ENCODE measurements around the gene CLSTN1.
"Not testable (repeated sequence)": the region's sequence is repeated elsewhere in the genome, so short reads cannot be mapped to it uniquely, and the experiment has no call there.

Gene CLSTN1

DNA sequence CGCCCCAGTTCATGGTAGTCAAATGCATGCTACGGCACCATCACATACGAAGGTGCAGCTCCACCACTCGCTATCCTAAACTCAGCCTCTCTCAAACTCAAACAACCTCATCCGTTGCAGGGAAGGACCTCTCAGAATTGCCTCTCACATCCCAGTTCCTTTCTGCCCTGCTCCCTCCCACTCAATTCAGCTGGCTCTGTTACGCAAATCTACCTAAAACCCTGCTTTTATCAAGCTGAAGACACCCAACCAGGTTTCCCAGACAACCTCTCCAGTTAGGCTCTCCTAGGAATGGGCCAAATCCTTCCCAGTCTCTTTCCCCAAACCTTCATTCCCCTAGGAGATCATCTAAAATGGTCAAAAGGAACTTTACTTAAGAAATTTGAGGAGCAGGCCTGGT lies 62.9 kb downstream of the CLSTN1 start:
- peak in 1 of 2 donors; percentile 13 for DNase-seq

DNA sequence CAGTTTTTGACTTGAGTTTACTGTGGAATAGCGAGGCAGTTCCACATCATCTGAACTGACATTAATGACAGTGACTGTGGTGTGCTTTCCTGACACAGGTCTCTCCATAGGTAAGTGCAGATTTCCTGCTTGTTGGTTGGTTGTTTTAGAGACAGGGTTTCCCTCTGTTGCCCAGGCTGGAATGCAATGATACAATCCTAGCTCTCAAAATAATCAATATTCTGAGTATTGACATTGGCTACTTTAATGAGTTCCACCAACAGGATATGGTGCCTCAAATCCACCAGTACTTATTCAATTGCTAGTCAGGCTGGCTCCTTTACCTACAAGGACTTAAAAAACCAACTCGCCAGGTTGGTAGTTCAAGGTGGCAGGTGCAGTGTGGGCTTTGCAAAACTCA lies 63.8 kb downstream of the CLSTN1 start:
- DNase-seq = no peak

DNA sequence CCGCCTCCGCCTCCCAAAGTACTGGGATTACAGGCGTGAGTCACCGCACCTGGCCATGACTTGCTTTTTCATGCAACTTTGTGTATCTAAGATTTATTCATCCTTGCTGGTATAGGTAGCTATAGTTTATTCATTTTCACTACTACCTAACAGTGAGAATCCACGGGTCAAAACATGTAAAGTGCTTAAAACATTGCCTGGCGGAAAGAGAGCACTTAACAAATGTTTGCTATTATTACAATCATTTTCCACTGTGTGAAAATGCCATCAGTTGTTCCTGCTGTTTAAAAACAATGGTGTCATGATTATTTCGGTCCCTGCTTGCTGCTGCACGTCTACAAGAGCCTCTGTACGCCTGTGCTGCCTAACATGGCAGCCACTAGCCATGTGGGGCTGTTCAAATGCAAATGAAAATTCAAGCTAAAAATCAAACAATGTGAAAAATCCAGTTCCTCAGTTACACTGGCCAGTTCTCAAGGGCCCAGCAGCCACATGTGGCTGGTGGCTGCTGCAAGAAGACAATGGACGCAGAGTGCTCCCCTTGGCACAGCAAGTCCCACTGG lies 65.1 kb downstream of the CLSTN1 start:
- no peak for DNase-seq

DNA sequence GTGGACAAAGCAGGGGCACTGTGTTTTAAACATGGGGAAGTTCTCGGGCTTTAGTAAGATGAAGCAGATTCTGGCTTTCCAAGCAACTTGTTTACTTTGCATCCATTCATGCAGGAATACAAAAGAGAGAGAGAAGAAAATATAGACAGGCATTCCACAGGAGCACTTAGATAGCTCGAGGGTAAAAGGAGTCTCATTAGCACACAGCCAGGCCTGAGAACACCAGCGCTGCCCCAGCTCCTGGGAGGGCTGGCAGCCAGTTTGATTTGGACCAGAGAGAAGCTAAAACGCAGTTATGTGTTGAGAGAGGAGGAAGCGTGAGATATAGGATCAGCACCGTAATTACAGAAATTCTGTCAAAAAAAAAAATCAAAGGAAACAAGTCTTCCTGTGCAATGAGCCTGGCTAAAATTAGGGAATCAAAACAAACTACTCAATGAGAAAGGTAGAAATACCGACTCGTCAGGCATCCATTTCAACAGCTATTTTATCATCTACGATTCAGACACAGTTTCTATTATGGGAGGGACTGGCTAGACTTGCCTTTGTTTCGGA lies 68.2 kb downstream of the CLSTN1 start:
- no peak for DNase-seq

DNA sequence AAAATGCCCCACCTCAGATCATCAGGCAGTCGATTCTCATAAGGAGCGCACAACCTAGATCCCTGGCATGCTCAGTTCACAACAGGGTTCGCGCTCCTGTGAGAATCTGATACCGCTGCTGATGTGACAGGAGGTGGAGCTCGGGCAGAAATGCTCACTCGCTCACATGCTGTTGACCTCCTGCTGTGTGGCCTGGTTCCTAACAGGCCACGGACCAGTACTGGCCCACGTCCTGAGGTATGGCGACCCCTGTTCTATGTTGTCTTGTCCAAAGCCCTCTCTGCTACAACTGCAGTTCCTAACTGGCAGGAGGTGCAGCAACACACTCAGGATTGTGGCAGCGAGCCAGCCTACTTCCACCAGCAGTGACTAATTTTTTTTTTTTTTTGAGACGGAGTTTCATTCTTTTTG lies 70.6 kb downstream of the CLSTN1 start:
- no peak for DNase-seq

DNA sequence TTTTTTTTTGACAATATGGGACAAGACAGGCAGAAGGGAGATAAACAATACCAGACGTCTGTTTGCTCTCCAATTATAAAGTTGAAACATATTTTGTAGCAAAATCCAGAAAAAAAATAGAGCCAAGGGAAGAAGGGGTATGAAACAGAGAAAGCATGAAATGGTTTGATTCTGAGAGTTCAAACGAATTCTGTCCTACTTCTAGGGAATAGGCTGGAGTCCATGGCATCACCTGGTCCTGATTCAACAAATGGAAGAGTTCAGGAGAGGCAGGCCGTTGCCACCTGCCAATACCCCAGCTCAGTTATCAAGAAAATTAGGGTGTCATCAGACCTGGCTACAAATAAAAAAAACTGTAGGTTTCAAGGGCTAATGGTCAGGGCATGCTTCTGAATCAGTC lies 71.8 kb downstream of the CLSTN1 start:
- DNase-seq = no peak

DNA sequence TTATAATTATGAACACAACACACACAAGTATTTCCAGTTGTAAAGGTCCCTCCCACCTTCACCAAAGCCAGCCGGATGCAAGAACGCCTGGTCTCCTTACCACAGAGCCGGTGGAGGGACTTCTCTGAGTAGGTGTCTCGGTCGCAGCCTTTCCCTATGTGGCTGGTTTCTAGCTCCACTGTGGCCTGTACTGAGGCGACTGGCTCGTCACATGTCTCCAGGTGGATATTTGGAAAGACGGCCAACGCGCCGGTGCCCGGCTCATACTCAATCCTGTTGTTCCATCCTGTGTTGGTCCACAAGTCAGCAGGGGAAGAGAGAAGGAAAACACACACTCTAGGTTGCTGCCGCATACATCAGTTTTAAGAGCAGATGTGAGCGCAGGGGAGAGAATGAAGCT lies 74.4 kb downstream of the CLSTN1 start:
- DNase-seq = no peak

DNA sequence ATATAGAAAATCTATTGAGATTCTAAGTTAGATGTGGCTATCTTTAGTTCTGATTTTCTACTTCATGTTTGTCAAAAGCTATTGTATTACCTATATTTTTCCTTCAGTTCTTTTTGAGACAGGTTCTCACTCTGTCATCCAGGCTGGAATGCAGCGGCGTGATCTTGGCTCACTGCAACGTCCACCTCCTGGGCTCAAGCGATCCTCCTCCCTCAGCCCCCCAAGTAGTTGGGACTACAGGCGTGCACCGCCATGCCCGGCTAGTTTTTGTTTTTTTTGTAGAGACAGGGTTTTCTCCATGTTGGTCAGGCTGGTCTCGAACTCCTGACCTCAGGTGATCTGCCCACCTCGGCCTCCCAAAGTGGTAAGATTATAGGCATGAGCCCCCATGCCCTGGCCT lies 75.4 kb downstream of the CLSTN1 start:
- not testable (repeated sequence) for DNase-seq

DNA sequence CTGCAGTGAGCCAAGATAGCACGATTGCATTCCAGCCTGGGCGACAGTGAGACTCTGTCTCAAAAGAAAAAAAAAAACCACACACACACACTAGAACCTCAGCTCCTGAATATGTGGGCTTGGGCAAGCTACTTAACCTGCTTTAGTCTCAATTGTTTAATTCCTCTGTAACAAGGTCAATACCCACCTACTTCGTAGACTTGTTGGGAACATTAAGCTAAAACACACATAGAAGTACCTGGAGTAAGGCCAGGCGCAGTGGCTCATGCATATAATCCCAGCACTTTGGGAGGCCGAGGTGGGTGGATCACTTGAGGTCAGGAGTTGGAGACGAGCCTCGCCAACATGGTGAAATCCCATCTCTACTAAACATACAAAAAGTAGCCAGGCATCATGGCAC lies 77.1 kb downstream of the CLSTN1 start:
- no peak for DNase-seq

DNA sequence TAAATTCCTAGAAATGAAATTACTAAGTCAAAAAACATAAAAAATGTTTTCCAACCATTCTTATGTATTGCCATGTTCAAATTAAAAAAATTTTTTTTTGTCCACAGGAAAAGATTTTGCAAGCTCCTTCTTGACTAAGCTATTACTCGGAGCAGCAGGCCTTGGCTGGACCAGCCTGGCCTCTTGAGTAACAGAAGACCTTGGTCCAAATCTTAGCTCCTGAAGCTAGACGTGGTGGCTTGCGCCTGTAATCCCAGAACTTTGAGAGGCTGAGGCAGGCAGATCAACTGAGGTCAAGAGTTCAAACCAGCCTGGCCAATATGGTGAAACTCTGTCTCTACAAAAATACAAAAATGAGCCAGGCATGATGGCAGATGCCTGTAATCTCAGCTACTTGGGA lies 77.6 kb downstream of the CLSTN1 start:
- DNase-seq = no peak

DNA sequence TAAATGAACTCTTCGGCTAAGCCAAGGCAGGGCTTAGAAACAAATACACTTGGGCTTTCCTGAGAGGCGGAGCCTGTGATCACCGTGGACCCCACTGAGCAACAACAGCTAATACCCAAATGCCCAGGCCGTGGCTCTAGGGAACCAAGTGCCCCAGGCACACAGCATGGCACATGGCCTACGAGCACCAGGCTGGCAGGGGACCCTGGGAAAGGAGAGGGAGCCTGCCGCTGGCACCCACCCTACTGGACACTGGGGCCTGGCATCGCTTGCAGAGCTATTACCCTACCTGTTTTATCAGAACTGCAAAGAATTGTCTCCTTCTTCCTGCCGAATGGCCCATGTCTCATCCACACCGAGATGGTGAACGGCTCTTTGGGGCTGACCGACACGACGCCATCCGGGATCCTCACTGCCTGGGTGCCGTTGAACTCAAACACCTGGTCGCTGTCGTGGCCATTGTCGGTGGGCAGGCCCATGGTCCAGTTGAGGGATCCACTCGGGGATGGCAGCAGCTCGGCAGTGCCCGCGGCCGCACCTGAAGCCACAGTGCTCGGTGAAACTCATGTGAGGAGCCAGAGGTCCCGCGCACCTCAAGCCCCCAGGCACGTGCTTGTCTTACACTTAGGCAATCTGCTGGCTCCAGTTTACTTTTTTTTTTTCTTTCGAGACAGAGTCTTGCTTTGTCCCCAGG lies 79.5 kb downstream of the CLSTN1 start:
- DNase-seq = no peak

DNA sequence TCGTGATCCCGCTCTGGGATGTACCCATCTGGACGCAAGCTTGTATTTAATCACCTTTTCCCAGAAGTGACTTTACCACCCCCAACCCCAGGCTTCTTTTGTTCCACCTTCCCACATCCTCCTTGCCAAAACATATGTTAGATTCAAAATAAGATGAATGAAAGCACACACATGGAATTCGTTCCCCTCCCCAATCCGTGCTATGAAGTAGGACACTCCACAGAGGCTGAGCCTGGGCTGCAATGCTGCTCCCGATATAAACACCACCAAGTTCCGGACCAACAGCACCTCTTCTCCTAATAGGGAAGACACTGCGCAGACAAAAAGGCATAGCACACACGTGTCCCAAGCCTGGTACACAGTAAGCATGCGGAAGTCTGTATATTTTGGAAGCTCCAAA lies 86.1 kb downstream of the CLSTN1 start:
- no peak for DNase-seq

DNA sequence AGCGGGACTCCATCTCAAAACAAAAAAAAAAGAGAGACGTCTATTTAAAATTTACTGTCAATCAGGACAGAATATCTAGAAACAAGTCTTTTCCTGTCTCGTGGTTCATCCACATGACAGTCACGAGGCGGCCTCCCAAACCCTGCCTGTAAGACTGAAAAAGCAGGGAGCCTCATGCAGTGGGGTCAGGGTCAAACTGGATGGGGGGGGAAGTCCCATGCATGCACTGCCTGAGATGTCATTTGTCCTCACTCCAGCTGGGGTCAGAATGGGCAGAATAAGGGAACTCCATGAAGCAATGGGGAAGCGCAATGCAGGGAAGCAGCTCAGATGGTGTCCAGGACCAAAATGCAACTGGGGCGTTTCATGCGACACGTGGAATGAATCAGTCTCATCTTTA lies 86.7 kb downstream of the CLSTN1 start:
- peak; percentile 59 to 77 for DNase-seq

DNA sequence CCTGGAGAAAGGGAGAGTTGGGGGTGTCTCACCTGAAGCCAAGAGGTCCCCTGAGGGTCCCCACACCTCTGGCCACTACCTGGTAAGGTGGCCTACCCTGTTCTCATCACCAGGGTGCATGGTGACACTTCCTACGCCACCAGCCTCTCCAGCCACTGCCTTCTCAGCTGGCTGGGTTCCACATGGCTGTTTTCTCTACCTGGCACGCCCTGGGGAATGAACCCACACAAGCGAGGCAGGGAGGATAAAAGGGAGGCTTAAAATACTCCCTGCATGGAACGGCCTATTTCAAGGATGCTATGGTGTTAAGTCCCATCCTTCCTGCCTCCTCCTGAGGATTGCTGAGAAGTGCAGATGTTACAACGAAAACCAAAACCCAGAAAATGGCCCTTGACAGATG lies 87.5 kb downstream of the CLSTN1 start:
- DNase-seq = no peak

DNA sequence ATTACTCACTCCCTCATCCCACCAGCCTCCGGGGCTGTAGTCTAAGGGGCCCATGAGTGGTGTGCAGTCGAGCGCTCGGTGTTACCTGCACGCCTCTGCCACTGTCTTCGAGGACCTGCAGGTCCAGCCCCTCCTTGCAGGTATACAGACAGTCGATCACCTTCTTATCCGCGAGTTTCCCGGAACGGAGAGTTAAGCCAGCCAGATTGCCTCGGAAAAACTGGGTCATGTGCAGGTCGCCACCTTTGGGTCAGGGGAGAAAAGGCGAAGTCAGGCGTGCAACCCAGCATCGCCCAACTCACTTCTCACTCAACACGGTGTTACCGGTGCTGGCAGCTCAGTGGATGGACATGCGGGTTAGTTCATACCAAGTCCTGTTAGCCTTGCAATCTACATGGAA lies 88.0 kb downstream of the CLSTN1 start:
- DNase-seq = no peak

DNA sequence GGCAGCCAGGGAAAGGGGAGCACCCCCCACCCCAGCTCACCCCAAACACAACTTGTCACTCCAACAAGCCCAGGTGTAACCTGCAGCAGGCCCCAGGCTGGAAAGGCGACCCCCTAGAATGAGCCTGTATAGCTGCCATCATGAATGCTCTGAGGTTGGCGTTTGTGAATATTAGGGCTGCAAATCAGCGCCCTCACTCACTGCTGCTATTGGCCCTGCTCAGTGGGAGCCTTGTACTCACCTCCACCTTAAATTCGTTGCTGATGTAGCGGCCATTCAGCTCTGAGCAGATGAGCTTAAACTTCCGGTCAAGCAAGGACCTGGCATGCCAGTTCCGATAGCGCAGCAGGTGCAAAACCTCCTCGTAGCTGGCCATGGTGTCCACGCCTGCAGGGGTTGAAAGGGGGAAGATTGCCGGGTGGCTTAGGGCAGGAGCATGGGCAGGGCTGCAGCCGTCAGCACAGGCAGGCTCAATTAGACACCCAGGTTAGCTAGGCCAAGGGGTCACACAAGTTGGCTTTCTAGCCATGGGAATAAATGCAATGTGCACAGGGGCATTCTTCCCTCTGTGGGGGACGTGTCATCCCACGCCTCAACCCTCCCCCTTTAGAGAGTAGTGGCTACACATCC lies 90.5 kb downstream of the CLSTN1 start:
- no peak for DNase-seq

DNA sequence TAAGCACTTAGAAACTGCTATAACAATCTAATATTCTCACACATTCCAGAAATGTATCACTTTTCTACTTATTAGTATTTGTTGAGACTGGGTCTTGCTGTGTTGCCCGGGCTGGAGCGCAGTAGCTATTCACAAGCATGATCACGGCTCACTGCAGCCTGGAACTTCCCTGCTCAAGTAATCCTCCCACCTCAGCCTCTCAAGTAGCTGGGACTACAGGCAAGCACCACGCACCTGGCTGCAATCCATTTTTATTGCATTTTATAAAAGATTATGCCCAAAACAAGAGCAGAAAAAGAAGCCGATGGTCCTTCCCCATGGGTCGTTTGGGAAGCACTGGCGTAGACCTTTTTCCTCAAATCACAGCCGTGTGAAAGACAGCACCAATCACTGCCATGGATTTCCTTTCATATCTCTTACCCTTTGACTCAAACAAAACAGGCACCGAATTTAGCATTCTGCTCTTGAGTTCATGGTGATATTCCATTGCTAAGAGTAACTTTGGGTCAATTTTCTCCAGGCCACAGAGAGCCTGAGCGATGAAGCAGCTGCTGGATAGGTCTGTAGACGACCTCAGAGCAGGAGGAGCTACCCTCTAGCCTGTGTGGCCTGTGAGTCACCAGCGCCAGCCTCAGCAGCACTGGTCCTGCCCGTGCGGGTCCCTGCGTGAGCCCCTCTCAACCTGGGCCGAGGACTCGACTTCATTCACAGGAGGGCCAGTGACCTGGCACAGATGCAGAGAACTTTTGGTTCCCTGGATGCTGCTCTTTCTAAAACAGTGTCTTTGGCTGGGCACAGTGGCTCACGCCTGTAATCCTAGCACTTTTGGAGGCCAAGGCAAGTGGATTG lies 91.4 kb downstream of the CLSTN1 start:
- DNase-seq = no peak

DNA sequence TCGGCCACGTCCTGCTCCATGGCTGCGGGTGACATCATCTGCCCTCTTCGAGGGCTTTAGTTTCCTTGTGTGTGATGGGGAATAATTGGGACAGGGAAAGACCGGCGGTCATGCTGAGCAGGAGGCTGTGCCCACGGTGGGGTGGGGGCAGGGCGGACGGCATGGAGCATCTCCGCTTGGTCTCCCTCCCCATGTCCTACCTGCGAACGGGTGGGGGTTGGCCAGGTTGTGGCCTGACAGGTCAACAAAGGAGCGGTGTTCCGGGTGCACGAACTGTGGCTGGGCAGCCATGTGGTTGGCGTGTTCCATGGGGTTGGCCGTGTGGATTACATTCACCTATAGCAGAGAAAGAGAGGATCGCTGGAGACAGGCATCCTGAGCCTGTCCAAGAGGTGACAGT lies 92.2 kb downstream of the CLSTN1 start:
- DNase-seq = no peak

DNA sequence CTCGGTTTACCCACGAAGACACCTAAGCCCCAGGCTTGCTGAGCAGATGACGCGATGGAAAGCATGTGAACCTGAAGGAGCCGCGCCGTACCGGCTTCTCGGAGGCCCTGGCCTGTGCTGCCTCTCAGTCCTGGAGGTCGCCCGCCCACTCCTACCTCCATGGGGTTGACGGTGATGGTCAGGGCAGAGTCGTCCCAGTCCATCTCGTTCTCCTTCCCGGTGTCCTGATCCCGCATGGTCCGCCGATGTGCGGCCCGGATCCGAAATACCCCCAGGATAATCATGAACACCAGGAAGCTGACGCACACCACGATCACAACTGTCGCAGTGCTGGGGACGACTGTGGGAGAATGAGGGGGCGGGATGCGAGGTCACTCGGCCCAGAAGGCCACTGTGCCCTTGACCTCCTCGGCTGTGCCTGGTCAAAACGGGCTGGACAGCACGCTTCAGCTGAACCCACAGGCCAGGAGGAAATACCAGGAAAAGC lies 92.7 kb downstream of the CLSTN1 start:
- DNase-seq = no peak

DNA sequence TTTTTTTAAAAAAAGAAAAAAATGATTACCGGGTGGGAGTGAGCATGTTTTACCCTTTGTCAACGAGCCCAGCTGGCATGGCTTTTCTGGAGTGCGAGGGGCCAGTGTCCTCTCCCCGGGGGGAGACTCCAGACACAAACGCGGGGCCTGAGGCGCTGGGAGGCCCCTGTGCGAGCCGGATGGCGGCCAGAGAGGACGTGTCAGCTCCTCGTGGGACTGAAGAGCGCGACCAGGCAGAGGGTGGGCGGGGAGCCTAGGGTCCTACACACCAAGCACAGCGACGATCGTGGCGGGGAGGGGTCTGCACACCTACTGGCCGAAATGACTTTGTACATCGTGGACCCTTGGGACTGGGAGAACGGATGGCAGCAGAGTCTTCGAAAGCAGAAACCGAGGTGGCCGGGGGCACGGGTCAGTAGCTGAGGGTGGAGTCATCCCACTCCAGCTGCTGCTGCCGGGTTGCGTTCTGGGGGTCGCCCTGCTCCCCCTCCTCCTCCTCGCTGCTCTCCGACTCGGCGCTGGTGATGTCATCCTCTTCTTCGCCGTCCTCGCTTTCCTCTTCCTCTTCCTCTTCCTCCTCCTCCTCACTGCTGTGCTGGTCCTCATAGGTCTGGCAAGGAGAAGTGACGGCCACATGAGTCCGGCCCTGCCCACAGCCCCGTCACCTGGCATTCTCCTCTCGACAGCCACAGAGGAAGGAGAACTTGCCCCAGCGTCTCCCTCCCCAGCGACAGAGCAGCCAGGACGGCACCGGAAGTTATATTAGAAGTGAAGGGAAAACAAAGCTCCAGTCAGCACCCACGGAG lies 93.5 kb downstream of the CLSTN1 start:
- DNase-seq = peak; percentile 87 to 94

DNA sequence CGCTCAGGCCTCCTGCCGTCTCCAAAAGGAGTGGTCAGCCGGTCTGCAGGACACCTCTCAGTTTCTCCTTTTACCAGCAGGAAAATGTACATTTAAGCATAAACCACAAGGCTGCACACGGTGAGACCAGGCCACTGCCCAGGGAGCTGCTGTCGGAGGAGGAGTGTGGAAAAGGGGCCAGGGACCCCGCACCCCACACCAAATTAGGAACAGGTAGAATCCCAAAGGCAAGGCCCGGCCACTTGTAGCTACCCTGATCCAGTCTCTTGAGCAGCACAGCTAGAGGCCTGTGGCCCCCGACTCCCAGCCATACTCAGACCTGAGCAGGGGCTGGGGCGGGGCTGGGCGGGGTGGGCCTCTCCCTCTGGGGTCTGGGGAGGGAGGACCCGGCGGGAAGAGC lies 94.2 kb downstream of the CLSTN1 start:
- no peak for DNase-seq
